WTC11 (cell line): Measurements from ENCODE around the gene MAPK9.

ENCODE experiments used
- JUN ChIP-seq: sonication (generic); formaldehyde crosslinking; IDR thresholded peaks from 2 replicates; pipeline ENCODE4 v1.8.0; 2023; ENCODE audit warnings: mild to moderate bottlenecking, missing genetic modification reagents
- MXD4 ChIP-seq: fragments of 250-450 bp; sonication (Bioruptor Pico); IDR thresholded peaks from 2 replicates; pipeline ENCODE4 v1.8.0; 2021; ENCODE audit warnings: mild to moderate bottlenecking, moderate library complexity, borderline replicate concordance
- SOX15 ChIP-seq: fragments of 250-450 bp; sonication (Bioruptor Pico); IDR thresholded peaks from 2 replicates; pipeline ENCODE4 v1.9.0; 2021; ENCODE audit warnings: mild to moderate bottlenecking
- TEAD1 ChIP-seq: sonication (generic); formaldehyde crosslinking; IDR thresholded peaks from 2 replicates; pipeline ENCODE4 v1.8.0; 2022; ENCODE audit warnings: mild to moderate bottlenecking, missing genetic modification reagents
- ZNF138 ChIP-seq: sonication (generic); formaldehyde crosslinking; conservative IDR thresholded peaks from 2 replicates; pipeline ENCODE4 v1.8.1; 2022; ENCODE audit warnings: mild to moderate bottlenecking, moderate library complexity, missing genetic modification reagents
- ZNF232 ChIP-seq: sonication (generic); formaldehyde crosslinking; IDR thresholded peaks from 2 replicates; pipeline ENCODE4 v1.8.0; 2022; ENCODE audit warnings: mild to moderate bottlenecking, missing genetic modification reagents
- TF ChIP-seq, protein P1 (sequence below): fragments of 200-600 bp; IDR thresholded peaks from 2 replicates; pipeline ENCODE4 v1.8.0; 2022; ENCODE audit warnings: antibody characterized with exemption
- TF ChIP-seq, protein P2 (sequence below): sonication (generic); formaldehyde crosslinking; IDR thresholded peaks from 2 replicates; pipeline ENCODE4 v1.8.0; 2022; ENCODE audit warnings: mild to moderate bottlenecking, missing genetic modification reagents
- TF ChIP-seq, protein P3 (sequence below): sonication (generic); formaldehyde crosslinking; IDR thresholded peaks from 2 replicates; pipeline ENCODE4 v1.8.1; 2022; ENCODE audit warnings: mild to moderate bottlenecking, moderate library complexity, missing genetic modification reagents

DNA sequence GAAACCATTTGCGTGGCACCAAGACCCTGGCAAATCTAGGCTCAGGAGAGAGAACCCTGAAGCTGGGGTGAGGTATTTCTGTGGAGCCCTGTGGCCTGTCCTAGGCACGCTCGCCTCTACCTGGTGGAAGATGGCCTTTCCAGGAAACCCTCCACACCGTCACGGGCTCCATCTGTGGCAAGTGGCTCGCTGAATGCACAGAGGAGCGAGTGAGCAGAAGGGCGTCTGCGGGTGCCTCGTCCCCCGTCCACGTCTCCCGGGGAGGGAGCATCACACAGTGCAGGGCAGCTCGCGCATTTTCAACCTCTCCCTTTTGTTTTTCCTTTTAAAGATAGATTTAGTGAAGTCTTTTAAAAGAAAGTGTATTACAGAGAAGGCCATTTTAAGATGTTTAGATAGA lies 57.6 kb downstream of the MAPK9 start:
- TF ChIP-seq, protein P1, sequence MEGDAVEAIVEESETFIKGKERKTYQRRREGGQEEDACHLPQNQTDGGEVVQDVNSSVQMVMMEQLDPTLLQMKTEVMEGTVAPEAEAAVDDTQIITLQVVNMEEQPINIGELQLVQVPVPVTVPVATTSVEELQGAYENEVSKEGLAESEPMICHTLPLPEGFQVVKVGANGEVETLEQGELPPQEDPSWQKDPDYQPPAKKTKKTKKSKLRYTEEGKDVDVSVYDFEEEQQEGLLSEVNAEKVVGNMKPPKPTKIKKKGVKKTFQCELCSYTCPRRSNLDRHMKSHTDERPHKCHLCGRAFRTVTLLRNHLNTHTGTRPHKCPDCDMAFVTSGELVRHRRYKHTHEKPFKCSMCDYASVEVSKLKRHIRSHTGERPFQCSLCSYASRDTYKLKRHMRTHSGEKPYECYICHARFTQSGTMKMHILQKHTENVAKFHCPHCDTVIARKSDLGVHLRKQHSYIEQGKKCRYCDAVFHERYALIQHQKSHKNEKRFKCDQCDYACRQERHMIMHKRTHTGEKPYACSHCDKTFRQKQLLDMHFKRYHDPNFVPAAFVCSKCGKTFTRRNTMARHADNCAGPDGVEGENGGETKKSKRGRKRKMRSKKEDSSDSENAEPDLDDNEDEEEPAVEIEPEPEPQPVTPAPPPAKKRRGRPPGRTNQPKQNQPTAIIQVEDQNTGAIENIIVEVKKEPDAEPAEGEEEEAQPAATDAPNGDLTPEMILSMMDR = no peak
- TF ChIP-seq MXD4 (CRISPR knock-in tag) (no peak), ZNF232 (CRISPR knock-in tag) (no peak), JUN (no peak), ZNF138 (CRISPR knock-in tag) (no peak), SOX15 (CRISPR knock-in tag) (no peak), TEAD1 (CRISPR knock-in tag) (no peak)
- TF ChIP-seq, protein P2, sequence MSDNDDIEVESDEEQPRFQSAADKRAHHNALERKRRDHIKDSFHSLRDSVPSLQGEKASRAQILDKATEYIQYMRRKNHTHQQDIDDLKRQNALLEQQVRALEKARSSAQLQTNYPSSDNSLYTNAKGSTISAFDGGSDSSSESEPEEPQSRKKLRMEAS (CRISPR knock-in tag) = no peak
- TF ChIP-seq, protein P3, sequence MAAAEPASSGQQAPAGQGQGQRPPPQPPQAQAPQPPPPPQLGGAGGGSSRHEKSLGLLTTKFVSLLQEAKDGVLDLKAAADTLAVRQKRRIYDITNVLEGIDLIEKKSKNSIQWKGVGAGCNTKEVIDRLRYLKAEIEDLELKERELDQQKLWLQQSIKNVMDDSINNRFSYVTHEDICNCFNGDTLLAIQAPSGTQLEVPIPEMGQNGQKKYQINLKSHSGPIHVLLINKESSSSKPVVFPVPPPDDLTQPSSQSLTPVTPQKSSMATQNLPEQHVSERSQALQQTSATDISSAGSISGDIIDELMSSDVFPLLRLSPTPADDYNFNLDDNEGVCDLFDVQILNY = no peak
